ENCODE data around the gene CALB2. TPM values are rescaled to one million over a fixed set of nuclear protein-coding genes. Genes with fewer than 3 reads are reported as not detected.

Gene CALB2
- total RNA-seq, 1 experiment from 2014 or later = 5.5 TPM

- Histone ChIP-seq H2AFZ (ENCODE audit: low read depth, low read length, poor library complexity, severe bottlenecking) (no peak overlapping the region), H3K27ac (ENCODE audit: low read depth, low read length) (no peak overlapping the region), H3K27me3 (ENCODE audit: insufficient read depth, low read length) (no peaks in the 10 kb centered on the region; the same call in 1 of the 2 replicates), H4K20me1 (ENCODE audit: insufficient read depth) (no peaks in the 10 kb centered on the region), H3K4me2 (ENCODE audit: low read length) (no peak overlapping the region), H3K4me1 (ENCODE audit: control insufficient read depth in 1 of 2, insufficient read depth in 2 of 2, low read length in 2 of 2) (peaks cover 0 to 12% of the 10 kb centered on the region in 2 experiments; a peak in 3 of 4 replicates), H3K9ac (ENCODE audit: low read length) (no peak overlapping the region), H3K9me2 (ENCODE audit: insufficient read depth) (no peaks in the 10 kb centered on the region), H3K79me2 (ENCODE audit: insufficient read depth, low read length) (no peaks in the 10 kb centered on the region), H3K9me3 (ENCODE audit: control insufficient read depth in 1 of 2, insufficient read depth in 1 of 2, low read depth in 1 of 2, low read length in 2 of 2) (no peaks in the 10 kb centered on the region), H3K36me3 (ENCODE audit: control insufficient read depth in 1 of 2, insufficient read depth in 2 of 2, low read length in 2 of 2) (no peaks in the 10 kb centered on the region), H3K4me3 (replicated peaks in 1 of 2; ENCODE audit: low read depth in 1 of 2, low read length in 2 of 2) (no peak overlapping the region)
- ChIA-PET RAD21 (ENCODE audit: low non-redundant PET in 1 of 2, low total read pairs in 2 of 2, uncharacterized antibody in 2 of 2, unreplicated experiment in 2 of 2) (no interaction called here), CTCF (interaction anchor here (1.2 to 3.3 kb wide), 2 partner anchors 16 to 42 kb away, joined by 3 to 12 read pairs; no protein-coding TSS in a partner anchor), POLR2A (no interaction called here)
- intact Hi-C loops (cut with micrococcal nuclease) = no loop called here
- DNase-seq (ENCODE audit: low read depth, low spot score) (no peak), ATAC-seq (no peak)
- BruUV-seq (replicated peaks) = no TSS peak
- TF ChIP-seq ZNF274 (IDR thresholded peaks at IDR 0.05; ENCODE audit: low read depth, low read length) (no peak), SP1 (IDR thresholded peaks at IDR 0.05; ENCODE audit: low read depth) (no peak), POLR2A (IDR thresholded peaks at IDR 0.05; ENCODE audit: borderline replicate concordance, extremely low read depth, insufficient read depth, insufficient read length) (no peak), SRF (IDR thresholded peaks at IDR 0.05; ENCODE audit: low read depth) (no peak), TCF7L2 (IDR thresholded peaks at IDR 0.05; ENCODE audit: borderline replicate concordance, extremely low read depth, insufficient read depth, insufficient read length) (no peak), ELF1 (IDR thresholded peaks at IDR 0.05; ENCODE audit: borderline replicate concordance, low read depth) (no peak), SIN3A (IDR thresholded peaks at IDR 0.05; ENCODE audit: low read depth) (no peak), ATF3 (IDR thresholded peaks at IDR 0.05) (no peak), CEBPB (IDR thresholded peaks at IDR 0.05; ENCODE audit: low read depth) (no peak), JUND (IDR thresholded peaks at IDR 0.05) (no peak), ZBTB33 (IDR thresholded peaks at IDR 0.05; ENCODE audit: extremely low read depth, insufficient replicate concordance, low read length) (no peak)
These were observed 4.8 kb upstream of the CALB2 start for GRCh38 chr16:71353736-71354135.
